K562 (cell line): ENCODE results near the gene WNT3. TPM values are rescaled to one million over a fixed set of nuclear protein-coding genes. Genes with fewer than 3 reads are reported as not detected.

Source experiments
- CBX8 ChIP-seq: fragments of 200-600 bp; sonication (generic); IDR thresholded peaks from 2 replicates; pipeline ENCODE4 v1.6.1; 2012; ENCODE audit warnings: borderline replicate concordance, mixed run types, low read depth, mild to moderate bottlenecking, moderate library complexity, mixed read lengths, low read length, control low read depth, inconsistent platforms; ENCODE audit not compliant: poor library complexity, severe bottlenecking; ENCODE audit errors: extremely low read depth
- CCNT2 ChIP-seq: IDR thresholded peaks from 2 replicates; pipeline ENCODE4 v1.6.1; 2011; ENCODE audit warnings: borderline replicate concordance, low read depth, mild to moderate bottlenecking, moderate library complexity, mixed read lengths, low read length; ENCODE audit not compliant: insufficient read length; ENCODE audit errors: extremely low read depth
- DMBX1 ChIP-seq: fragments of 250-450 bp; sonication (Bioruptor Pico); IDR thresholded peaks from 2 replicates; pipeline ENCODE4 v1.8.0; 2022; ENCODE audit warnings: inconsistent platforms, mild to moderate bottlenecking, moderate library complexity, borderline replicate concordance
- EP300 ChIP-seq: IDR thresholded peaks from 2 replicates; pipeline ENCODE4 v1.6.1; 2012; ENCODE audit warnings: low read length, improper control_type of control experiment
- ETS2 ChIP-seq: IDR thresholded peaks from 2 replicates; pipeline ENCODE4 v1.6.1; 2016; ENCODE audit warnings: borderline replicate concordance, missing genetic modification characterization, mild to moderate bottlenecking, moderate library complexity, missing compliant biosample characterization; ENCODE audit not compliant: poor library complexity, severe bottlenecking
- FOXK1 ChIP-seq: sonication (generic); formaldehyde crosslinking; IDR thresholded peaks from 2 replicates; pipeline ENCODE4 v1.8.0; 2022; ENCODE audit warnings: missing genetic modification reagents, mild to moderate bottlenecking, borderline replicate concordance
- GTF2F1 ChIP-seq: IDR thresholded peaks from 2 replicates; pipeline ENCODE4 v1.6.1; 2011; ENCODE audit warnings: low read depth, low read length, improper control_type of control experiment
- ILK ChIP-seq: fragments of 450-650 bp; IDR thresholded peaks from 2 replicates; pipeline ENCODE4 v1.6.1; 2016; ENCODE audit warnings: missing genetic modification characterization, low read depth, mild to moderate bottlenecking, missing compliant biosample characterization, moderate library complexity, borderline replicate concordance
- MCM5 ChIP-seq: fragments of 450-650 bp; IDR thresholded peaks from 2 replicates; pipeline ENCODE4 v1.6.1; 2016; ENCODE audit warnings: low read depth
- NR2F6 ChIP-seq: fragments of 450-650 bp; formaldehyde crosslinking; IDR thresholded peaks from 2 replicates; pipeline ENCODE4 v1.4.0; 2020; ENCODE audit warnings: mild to moderate bottlenecking
- PCBP2 ChIP-seq: fragments of 200-400 bp; formaldehyde crosslinking; IDR thresholded peaks from 2 replicates; pipeline ENCODE4 v1.6.1; 2018; ENCODE audit warnings: low read length, low read depth, mild to moderate bottlenecking, moderate library complexity; ENCODE audit not compliant: poor library complexity, severe bottlenecking
- POLR2AphosphoS5 ChIP-seq: IDR thresholded peaks from 2 replicates; pipeline ENCODE4 v1.6.1; 2011; ENCODE audit warnings: mild to moderate bottlenecking, low read depth, low read length, moderate library complexity; ENCODE audit not compliant: control insufficient read depth, insufficient read depth
- POLR2H ChIP-seq: IDR thresholded peaks from 2 replicates; pipeline ENCODE4 v1.6.1; 2016; ENCODE audit warnings: missing genetic modification characterization, low read depth, mild to moderate bottlenecking, control low read depth, missing compliant biosample characterization, moderate library complexity
- RAD51 ChIP-seq: fragments of 450-650 bp; IDR thresholded peaks from 2 replicates; pipeline ENCODE4 v1.7.1; 2016; ENCODE audit warnings: low read depth, mild to moderate bottlenecking, borderline replicate concordance
- SUPT5H ChIP-seq: fragments of 450-650 bp; IDR thresholded peaks from 2 replicates; pipeline ENCODE4 v1.6.1; 2016
- ZBTB2 ChIP-seq: fragments of 450-650 bp; IDR thresholded peaks from 2 replicates; pipeline ENCODE4 v1.6.1; 2016; ENCODE audit warnings: antibody characterized with exemption
- ZNF146 ChIP-seq: IDR thresholded peaks from one replicate; pipeline ENCODE4 v1.6.1; 2018; ENCODE audit warnings: missing compliant biosample characterization; ENCODE audit not compliant: unreplicated experiment
- ZNF217 ChIP-seq: sonication (generic); formaldehyde crosslinking; IDR thresholded peaks from 2 replicates; pipeline ENCODE4 v1.8.0; 2022; ENCODE audit warnings: mild to moderate bottlenecking, missing genetic modification reagents
- ZNF384 ChIP-seq: IDR thresholded peaks from 2 replicates; pipeline ENCODE4 v1.6.1; 2012; ENCODE audit warnings: low read depth, low read length, improper control_type of control experiment
- ZNF41 ChIP-seq: fragments of 250-450 bp; sonication (Bioruptor Pico); conservative IDR thresholded peaks from 2 replicates; pipeline ENCODE4 v1.4.0; 2020; ENCODE audit warnings: mild to moderate bottlenecking
- ZNF707 ChIP-seq: fragments of 250-450 bp; sonication (Bioruptor Pico); conservative IDR thresholded peaks from 2 replicates; pipeline ENCODE4 v1.8.0; 2022; ENCODE audit warnings: inconsistent platforms, mild to moderate bottlenecking, moderate library complexity
- polyA plus RNA-seq, 8 experiments: library from polyadenylated mRNA; depleted of rRNA in 4 of 8; stranded (reverse) in 5 of 8; unstranded in 3 of 8; fragments of >200 nt; fragmentation: Nextera tagmentation in 2 of 8; fragmentation: Illumina TruSeq in 1 of 8; extraction: Ambion mirVana in 2 of 8; extraction: Trizol in 1 of 8; gene quantifications; 2 replicates each; pipeline versions ENCODE4 v1.2.1 to v1.2.3, GENCODE V29; 2011 to 2014; ENCODE audit warnings: inconsistent platforms in 1 of 8, missing spikeins in 1 of 8
- total RNA-seq, 7 experiments: library from RNA; depleted of rRNA in 6 of 7; stranded (reverse); fragments of >200 nt in 6 of 7; fragmentation: Illumina TruSeq in 2 of 7; extraction: Trizol in 2 of 7; gene quantifications; 2 replicates each; pipeline versions ENCODE4 v1.2.1 to v1.2.3, GENCODE V29; 2011 to 2021; ENCODE audit warnings: low replicate concordance in 1 of 7
- TF ChIP-seq, protein P1 (sequence below): fragments of 450-650 bp; formaldehyde crosslinking; IDR thresholded peaks from 2 replicates; pipeline ENCODE4 v1.4.0; 2020; ENCODE audit warnings: mild to moderate bottlenecking, moderate library complexity
- TF ChIP-seq, protein P2 (sequence below): fragments of 450-650 bp; formaldehyde crosslinking; IDR thresholded peaks from 2 replicates; pipeline ENCODE4 v1.4.0; 2020; ENCODE audit warnings: mild to moderate bottlenecking, mixed read lengths

The WNT3 gene
- total and polyA plus RNA-seq, 9 of the 15 experiments (the other 6 are each of a cell fraction or from before 2014, with no cell fraction given) = 1.5 to 6.1 (median 3.3) TPM

DNA sequence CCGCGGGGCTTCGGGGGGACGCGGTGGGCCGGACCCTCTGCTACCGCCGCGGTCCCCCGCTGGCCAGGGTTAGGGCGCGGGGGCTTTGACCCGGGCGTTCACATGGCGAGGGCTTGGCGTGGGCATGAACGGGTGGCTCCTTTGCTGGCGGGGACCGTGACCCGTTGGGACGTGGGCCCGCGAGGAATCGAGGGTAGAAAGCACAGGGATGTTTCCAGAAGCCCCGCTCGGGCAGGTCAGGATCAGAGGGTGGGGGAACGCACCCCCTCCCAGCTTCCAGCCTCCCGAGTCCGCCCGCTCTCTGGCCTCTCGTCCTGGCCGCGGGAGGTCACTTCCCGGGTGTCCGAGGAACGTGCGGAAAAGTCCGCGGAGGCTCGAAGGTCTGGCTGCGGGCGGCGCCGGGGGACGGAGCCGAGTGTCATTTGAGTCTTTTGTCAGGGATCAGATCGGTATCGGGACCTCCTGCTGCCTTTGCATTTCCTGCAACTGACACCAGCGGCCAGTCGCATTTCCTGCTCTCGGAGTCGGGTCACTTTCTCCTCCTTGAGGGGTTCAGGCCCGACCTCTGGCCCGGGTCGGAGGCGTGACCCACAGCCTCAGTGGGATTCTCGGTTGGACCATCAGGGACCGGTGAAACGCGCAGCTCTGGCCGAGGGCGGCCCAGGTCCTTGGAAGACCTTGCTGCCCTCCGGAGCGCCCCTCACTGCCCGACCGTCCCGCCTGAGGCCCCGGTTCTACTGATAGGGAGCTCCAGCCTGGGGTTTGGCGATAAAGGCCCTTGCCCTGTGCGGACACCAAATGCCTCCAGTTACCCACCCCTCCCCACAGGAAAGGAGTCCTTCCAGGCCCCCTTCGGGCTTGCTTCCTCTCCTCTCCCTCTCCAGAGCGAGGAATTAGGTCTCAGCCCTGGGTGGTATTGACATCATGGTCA, 702 bp upstream of the WNT3 start (continued):
- no peak for TF ChIP-seq ZNF707
- TF ChIP-seq EP300 = peak; percentile 57
- TF ChIP-seq ZNF146 (CRISPR knock-in tag) = no peak
- TF ChIP-seq CBX8 = no peak
- TF ChIP-seq, protein P1, sequence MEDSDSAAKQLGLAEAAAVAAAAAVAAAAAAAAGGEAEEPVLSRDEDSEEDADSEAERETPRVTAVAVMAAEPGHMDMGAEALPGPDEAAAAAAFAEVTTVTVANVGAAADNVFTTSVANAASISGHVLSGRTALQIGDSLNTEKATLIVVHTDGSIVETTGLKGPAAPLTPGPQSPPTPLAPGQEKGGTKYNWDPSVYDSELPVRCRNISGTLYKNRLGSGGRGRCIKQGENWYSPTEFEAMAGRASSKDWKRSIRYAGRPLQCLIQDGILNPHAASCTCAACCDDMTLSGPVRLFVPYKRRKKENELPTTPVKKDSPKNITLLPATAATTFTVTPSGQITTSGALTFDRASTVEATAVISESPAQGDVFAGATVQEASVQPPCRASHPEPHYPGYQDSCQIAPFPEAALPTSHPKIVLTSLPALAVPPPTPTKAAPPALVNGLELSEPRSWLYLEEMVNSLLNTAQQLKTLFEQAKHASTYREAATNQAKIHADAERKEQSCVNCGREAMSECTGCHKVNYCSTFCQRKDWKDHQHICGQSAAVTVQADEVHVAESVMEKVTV (CRISPR knock-in tag) = no peak
- no peak for TF ChIP-seq POLR2H (tag)
- TF ChIP-seq DMBX1 (CRISPR knock-in tag) = no peak
- TF ChIP-seq ZNF41 = no peak
- no peak for TF ChIP-seq GTF2F1
- TF ChIP-seq ZNF217 (CRISPR knock-in tag) = no peak
- TF ChIP-seq POLR2AphosphoS5 = no peak
- TF ChIP-seq ILK = no peak
- TF ChIP-seq PCBP2 = no peak
- TF ChIP-seq ZBTB2 = no peak; the same call in 1 of the 2 replicates
- no peak for TF ChIP-seq ETS2 (tag)
- peak; percentile 23 for TF ChIP-seq CCNT2
- TF ChIP-seq RAD51 = no peak
- TF ChIP-seq, protein P2, sequence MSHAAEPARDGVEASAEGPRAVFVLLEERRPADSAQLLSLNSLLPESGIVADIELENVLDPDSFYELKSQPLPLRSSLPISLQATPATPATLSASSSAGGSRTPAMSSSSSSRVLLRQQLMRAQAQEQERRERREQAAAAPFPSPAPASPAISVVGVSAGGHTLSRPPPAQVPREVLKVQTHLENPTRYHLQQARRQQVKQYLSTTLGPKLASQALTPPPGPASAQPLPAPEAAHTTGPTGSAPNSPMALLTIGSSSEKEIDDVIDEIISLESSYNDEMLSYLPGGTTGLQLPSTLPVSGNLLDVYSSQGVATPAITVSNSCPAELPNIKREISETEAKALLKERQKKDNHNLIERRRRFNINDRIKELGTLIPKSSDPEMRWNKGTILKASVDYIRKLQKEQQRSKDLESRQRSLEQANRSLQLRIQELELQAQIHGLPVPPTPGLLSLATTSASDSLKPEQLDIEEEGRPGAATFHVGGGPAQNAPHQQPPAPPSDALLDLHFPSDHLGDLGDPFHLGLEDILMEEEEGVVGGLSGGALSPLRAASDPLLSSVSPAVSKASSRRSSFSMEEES (CRISPR knock-in tag) = no peak
- TF ChIP-seq FOXK1 = 0 out of 2 replicates have a peak, but pooled peaks have one; percentile 31
- TF ChIP-seq ZNF384 = no peak
- no peak for TF ChIP-seq MCM5
- peak; percentile 49; the same call in 1 of the 2 replicates for TF ChIP-seq SUPT5H
- no peak for TF ChIP-seq NR2F6 (CRISPR knock-in tag)
